Sciatic nerve (tissue), 2 donors: Measurements from ENCODE around the gene E2F3. TPM values are rescaled to one million over a fixed set of nuclear protein-coding genes. Genes with fewer than 3 reads are reported as not detected.
"Not testable (repeated sequence)": the region's sequence is repeated elsewhere in the genome, so short reads cannot be mapped to it uniquely, and the experiment has no call there.

Experiments used
- ATAC-seq: fragments of 200-7000 bp; cut with Tn5 transposase; one replicate; pipeline ENCODE4 v1.9.1; 2020; ENCODE audit warnings: mild to moderate bottlenecking, moderate library complexity
- DNase-seq: peaks from one replicate; pipeline ENCODE4 v3.0.0-alpha.2; 2020; ENCODE audit warnings: low spot score
- intact Hi-C: fragments of 100-400 bp; cut with DNase I; formaldehyde crosslinking; loops from one replicate; pipeline ENCODE4 v1.14.2; 2022
- total RNA-seq: library from RNA; stranded (reverse); fragmentation: NEBNext Ultra II Directional; extraction: Animal tissue kit (Norgen Biotek cat#: 25700); gene quantifications from one replicate; pipeline ENCODE4 v1.2.1, GENCODE V29; 2021
- donor health status: DM: no; HTN: no; CAD: no.
- donor health status: DM: no; HTN: no; CAD: no.

E2F3 gene
- total RNA-seq, 1 donor from 2014 or later = 5.8 TPM

GRCh38 chr6:20487669-20488375 is 86.1 kb downstream of the E2F3 start:
- no peak for ATAC-seq

GRCh38 chr6:20490591-20490990 is 88.9 kb downstream of the E2F3 start:
- intact Hi-C loops = no loop called here
- ATAC-seq (no peak), DNase-seq (no peak)

More at GRCh38 chr6:20487669-20488375, 86.1 kb downstream of the E2F3 start:
- DNase-seq = no peak
- intact Hi-C loops = no loop called here

- DNase-seq (no peak), ATAC-seq (no peak)
- intact Hi-C loops = no loop called here
Measured at GRCh38 chr6:20492099-20492498, 90.4 kb downstream of the E2F3 start.

- intact Hi-C loops = no loop called here
- ATAC-seq = no peak
Measured at GRCh38 chr6:20497216-20498040, 95.7 kb downstream of the E2F3 start.

GRCh38 chr6:20498041-20498385 is 96.3 kb downstream of the E2F3 start:
- intact Hi-C loops = no loop called here
- DNase-seq = no peak
- no peak for ATAC-seq

More at GRCh38 chr6:20497216-20498040, 95.7 kb downstream of the E2F3 start:
- no peak for DNase-seq

- ATAC-seq (no peak), DNase-seq (no peak)
- intact Hi-C loops = no loop called here
Measured at GRCh38 chr6:20509212-20509611, 107.5 kb downstream of the E2F3 start.

GRCh38 chr6:20511852-20512251 is 110.2 kb downstream of the E2F3 start:
- intact Hi-C loops = no loop called here
- DNase-seq (no peak), ATAC-seq (no peak)

- not testable (repeated sequence) for ATAC-seq, DNase-seq
- intact Hi-C loops = loop anchor here (5.0 to 10.0 kb wide), 2 partner anchors 230 to 433 kb away; no protein-coding TSS in a partner anchor
Measured at GRCh38 chr6:20525208-20525607, 123.5 kb downstream of the E2F3 start.

- ATAC-seq = peak; percentile 77
- intact Hi-C loops = loop anchor here (5.0 to 10.0 kb wide), 2 partner anchors 234 to 437 kb away; no protein-coding TSS in a partner anchor
- DNase-seq = not testable (repeated sequence)
Measured at GRCh38 chr6:20529086-20529448, 127.4 kb downstream of the E2F3 start.

GRCh38 chr6:20532881-20533280 is 131.2 kb downstream of the E2F3 start:
- DNase-seq (no peak), ATAC-seq (no peak)
- intact Hi-C loops = no loop called here

- ATAC-seq (no peak), DNase-seq (no peak)
- intact Hi-C loops = no loop called here
Measured at GRCh38 chr6:20533746-20534294, 132.1 kb downstream of the E2F3 start.

GRCh38 chr6:20534295-20535262 is 132.9 kb downstream of the E2F3 start, which contains the start of gene CDKAL1:
Gene CDKAL1 (plus strand): TSS chr6:20534457. CDS start chr6:20546351, 11,894 bp downstream.
- ATAC-seq (peak; percentile 96), DNase-seq (peak; percentile 93)
- intact Hi-C loops = no loop called here

GRCh38 chr6:20538131-20538662 is 136.5 kb downstream of the E2F3 start:
- intact Hi-C loops = no loop called here
- no peak for DNase-seq
- ATAC-seq = no peak

GRCh38 chr6:20538907-20539306 is 137.2 kb downstream of the E2F3 start:
- DNase-seq = no peak
- intact Hi-C loops = no loop called here
- no peak for ATAC-seq

GRCh38 chr6:20539387-20539786 is 137.7 kb downstream of the E2F3 start:
- DNase-seq (no peak), ATAC-seq (no peak)
- intact Hi-C loops = no loop called here

GRCh38 chr6:20540683-20541082 is 139.0 kb downstream of the E2F3 start:
- intact Hi-C loops = no loop called here
- no peak for DNase-seq
- ATAC-seq = no peak

- ATAC-seq (no peak), DNase-seq (no peak)
- intact Hi-C loops = no loop called here
Measured at GRCh38 chr6:20541382-20541781, 139.7 kb downstream of the E2F3 start.

- DNase-seq (no peak), ATAC-seq (no peak)
- intact Hi-C loops = no loop called here
Measured at GRCh38 chr6:20542927-20543602, 141.4 kb downstream of the E2F3 start.
